Measurements from ENCODE around the gene INPP4A. TPM values are rescaled to one million over a fixed set of nuclear protein-coding genes. Genes with fewer than 3 reads are reported as not detected.
A peak's percentile ranks its signal among the peaks of the same experiment; 100 is the strongest.

The INPP4A gene
- total and polyA plus RNA-seq, 10 of the 15 experiments (the other 5 are each of a cell fraction or from before 2014, with no cell fraction given): 4.7 to 62.3 (median 36.9) TPM

DNA sequence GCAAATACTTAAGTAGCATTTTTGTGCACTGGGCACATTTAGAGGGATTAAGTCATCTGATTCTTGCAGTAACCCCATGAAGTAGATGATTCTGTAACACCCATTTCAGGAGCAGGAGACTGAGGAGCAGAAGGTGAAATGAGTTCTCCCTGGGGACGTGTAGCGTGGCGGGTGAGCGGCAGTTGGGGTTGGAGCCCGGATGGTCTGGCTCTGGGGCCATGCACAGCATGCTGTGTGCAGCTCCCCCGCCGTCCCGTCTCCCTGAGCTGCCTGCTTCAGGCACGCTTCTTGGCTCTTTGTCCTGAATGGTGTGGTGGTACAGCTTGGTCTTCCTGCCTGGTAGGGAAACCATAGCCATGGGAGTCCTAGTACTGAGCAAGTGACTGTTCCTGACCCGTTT is 32.4 kb downstream of the INPP4A start:
- in situ Hi-C loops (cut with MboI) (no loop called here), intact Hi-C loops (cut with micrococcal nuclease; ENCODE audit: unreplicated experiment) (no loop called here)
- ChIA-PET POLR2A (interaction anchor here (16.1 kb wide), 1 partner anchor 18 kb away, joined by 545 read pairs; no protein-coding TSS in a partner anchor), RAD21 (ENCODE audit: unreplicated experiment) (interaction anchor here (1.6 to 7.4 kb wide), 4 partner anchors 10 to 30 kb away, joined by 6 to 150 read pairs (median 38); no protein-coding TSS in a partner anchor), CTCF (interaction anchor here (4.4 to 5.9 kb wide), 2 partner anchors 11 to 13 kb away, joined by 26 to 41 read pairs; no protein-coding TSS in a partner anchor), SMC1A (ENCODE audit: uncharacterized antibody, unreplicated experiment) (interaction anchor here (7.2 to 24.6 kb wide), 2 partner anchors 11 to 18 kb away, joined by 81 to 816 read pairs; no protein-coding TSS in a partner anchor)
- Histone ChIP-seq H3K9me3 (replicated peaks; ENCODE audit: control insufficient read depth, insufficient read depth, low read length) (no peaks in the 10 kb centered on the region), H3K4me3 (no peak overlapping the region), H3K79me2 (ENCODE audit: control insufficient read depth, insufficient read depth, low read length) (peaks cover 97% of the 10 kb centered on the region), H2AFZ (ENCODE audit: control insufficient read depth, low read depth, low read length) (no peak overlapping the region), H3K27me3 (replicated peaks in 1 of 2; ENCODE audit: control insufficient read depth in 2 of 2, insufficient read depth in 2 of 2, low read length in 1 of 2) (no peaks in the 10 kb centered on the region; a peak in 1 of 4 replicates), H3K4me1 (ENCODE audit: control insufficient read depth, insufficient read depth, low read length) (peaks cover 98% of the 10 kb centered on the region), H3K27ac (ENCODE audit: control insufficient read depth, insufficient read depth) (peak overlapping the region; percentile 88), H4K20me1 (ENCODE audit: control insufficient read depth, insufficient read depth) (no peaks in the 10 kb centered on the region), H3K36me3 (ENCODE audit: control insufficient read depth in 2 of 2, insufficient read depth in 2 of 2, low read length in 1 of 2) (peaks cover 8 to 26% of the 10 kb centered on the region in 2 experiments), H3K4me2 (ENCODE audit: control insufficient read depth, insufficient read depth) (no peak overlapping the region; the same call in 1 of the 2 replicates), H3K9ac (ENCODE audit: control insufficient read depth, insufficient read depth, low read length) (no peak overlapping the region)
- WGBS (ENCODE audit: insufficient coverage, insufficient replicate concordance, low lambda C conversion rate, missing lambda C conversion rate): 95% methylated on average over 10 of the region's 10 CpGs
- TF ChIP-seq BACH1 (IDR thresholded peaks at IDR 0.05; ENCODE audit: borderline replicate concordance) (0 out of 2 replicates have a peak, but pooled peaks have one; percentile 15), BCLAF1 (IDR thresholded peaks at IDR 0.05) (no peak)
- no TSS peak for BruUV-seq (replicated peaks)
- DNase-seq (ENCODE audit: low read depth, low spot score) (no peak), ATAC-seq (no peak), FAIRE-seq (no peak)

Measured in GM12878 (cell line).